HG02943 (cell line): ENCODE data around the gene CRTAC1.

Source experiments
- ATAC-seq: cut with Tn5 transposase; IDR thresholded peaks from one replicate; pipeline ENCODE4 v1.9.1; 2021; ENCODE audit warnings: mild to moderate bottlenecking, low read depth, moderate library complexity; ENCODE audit not compliant: unreplicated experiment

Gene CRTAC1

GRCh38 chr10:97820096-97820704, 210.2 kb downstream of the CRTAC1 start:
- no peak for ATAC-seq

GRCh38 chr10:97818572-97818971, 211.8 kb downstream of the CRTAC1 start:
- ATAC-seq: no peak

GRCh38 chr10:97816609-97817008, 213.8 kb downstream of the CRTAC1 start:
- no peak for ATAC-seq
